CD4-positive, CD25-positive, alpha-beta regulatory T cell (primary cell): ENCODE results near the gene CNFN. TPM values are rescaled to one million over a fixed set of nuclear protein-coding genes. Genes with fewer than 3 reads are reported as not detected.
A peak's percentile ranks its signal among the peaks of the same experiment; 100 is the strongest.

Experiments
- ATAC-seq, 2 donors: fragments of 150-1000 bp; cut with Tn5 transposase; one replicate each; pipeline ENCODE4 v1.10.0; 2021; ENCODE audit warnings: low read depth in 2 of 2, moderate number of reproducible peaks in 2 of 2, moderate library complexity in 1 of 2
- DNase-seq, 3 donors: peaks; one replicate each; pipeline versions ENCODE4 v3.0.0 to v3.0.0-alpha.2; 2012 to 2022; ENCODE audit warnings: mixed read lengths in 1 of 3
- H3K27ac ChIP-seq: one replicate; pipeline ENCODE4 v1.7.0; 2013; ENCODE audit warnings: mild to moderate bottlenecking, low read length; ENCODE audit not compliant: insufficient read depth, poor library complexity, severe bottlenecking
- H3K27me3 ChIP-seq: one replicate; pipeline ENCODE4 v1.7.0; 2013; ENCODE audit warnings: low read length; ENCODE audit not compliant: control insufficient read depth, insufficient read depth
- H3K36me3 ChIP-seq: one replicate; pipeline ENCODE4 v1.7.0; 2013; ENCODE audit warnings: mild to moderate bottlenecking, low read length, moderate library complexity; ENCODE audit not compliant: control insufficient read depth, insufficient read depth
- H3K4me1 ChIP-seq: 2 replicates; pipeline ENCODE4 v1.7.0; 2013; ENCODE audit warnings: mild to moderate bottlenecking, low read length; ENCODE audit not compliant: insufficient read depth, control insufficient read depth, poor library complexity, severe bottlenecking
- H3K4me3 ChIP-seq: one replicate; pipeline ENCODE4 v1.7.0; 2013; ENCODE audit warnings: low read depth, mild to moderate bottlenecking, low read length, moderate library complexity
- H3K9me3 ChIP-seq, 2 experiments: 1 replicate in 1 of 2; 2 replicates in 1 of 2; pipeline ENCODE4 v1.7.0; 2013; ENCODE audit warnings: low read length in 2 of 2, mild to moderate bottlenecking in 1 of 2, moderate library complexity in 1 of 2; ENCODE audit not compliant: control insufficient read depth in 2 of 2
- H3K27ac Mint-ChIP-seq, 3 donors: one replicate each; pipeline ENCODE4 v1.8.0; 2020 to 2022; ENCODE audit warnings: mild to moderate bottlenecking in 3 of 3, mixed read lengths in 3 of 3, moderate library complexity in 2 of 3
- H3K27me3 Mint-ChIP-seq: one replicate; pipeline ENCODE4 v1.8.0; 2022; ENCODE audit warnings: mild to moderate bottlenecking, mixed read lengths
- H3K36me3 Mint-ChIP-seq: one replicate; pipeline ENCODE4 v1.8.0; 2020; ENCODE audit warnings: mixed read lengths
- H3K4me1 Mint-ChIP-seq, 4 donors: one replicate each; pipeline ENCODE4 v1.8.0; 2020 to 2022; ENCODE audit warnings: mixed read lengths in 4 of 4, mild to moderate bottlenecking in 1 of 4
- H3K4me3 Mint-ChIP-seq, 4 donors: one replicate each; pipeline ENCODE4 v1.8.0; 2020 to 2022; ENCODE audit warnings: mild to moderate bottlenecking in 4 of 4, mixed read lengths in 4 of 4, moderate library complexity in 3 of 4
- H3K9me3 Mint-ChIP-seq, 7 donors: one replicate each; pipeline ENCODE4 v1.8.0; 2020 to 2022; ENCODE audit warnings: mixed read lengths in 7 of 7, mild to moderate bottlenecking in 3 of 7, moderate library complexity in 2 of 7
- polyA plus RNA-seq, 4 donors: library from polyadenylated mRNA; unstranded; fragments of 300-500 nt; fragmentation: Illumina TruSeq; gene quantifications; one replicate each; pipeline ENCODE4 v1.2.3, GENCODE V29; 2021
- total RNA-seq: library from RNA; stranded (reverse); gene quantifications from one replicate; pipeline ENCODE4 v1.2.3, GENCODE V29; 2022

Gene CNFN
- total and polyA plus RNA-seq, 5 donors from 2014 or later: 0.49 TPM; not detected in 3

- Histone ChIP-seq H3K36me3 (peaks cover 12% of the 10 kb centered on the region), H3K27ac (no peak overlapping the region), H3K4me3 (no peak overlapping the region), H3K27me3 (no peaks in the 10 kb centered on the region), H3K4me1 (peaks cover under 1% of the 10 kb centered on the region), H3K9me3 (no peaks in the 10 kb centered on the region)
- no peak overlapping the region for H3K27ac Mint-ChIP-seq
- no peak for ATAC-seq
- H3K27me3 Mint-ChIP-seq: no peaks in the 10 kb centered on the region
- H3K9me3 Mint-ChIP-seq: peaks cover 0 to 1% (median 0%) of the 10 kb centered on the region in 7 donors
- no peak for DNase-seq
- no peak overlapping the region for H3K4me3 Mint-ChIP-seq
- peaks cover 0 to 20% (median 4%) of the 10 kb centered on the region in 4 donors for H3K4me1 Mint-ChIP-seq
- H3K36me3 Mint-ChIP-seq: peaks cover 21% of the 10 kb centered on the region
Observed at GRCh38 chr19:42407085-42407815, 17.2 kb upstream of the CNFN start.

- Mint-ChIP-seq H3K27ac (no peak overlapping the region), H3K4me1 (peaks cover 0 to 21% (median 9%) of the 10 kb centered on the region in 4 donors), H3K9me3 (peaks cover 0 to 1% (median 0%) of the 10 kb centered on the region in 7 donors), H3K27me3 (no peaks in the 10 kb centered on the region), H3K4me3 (no peak overlapping the region), H3K36me3 (peaks cover 21% of the 10 kb centered on the region)
- ATAC-seq (no peak), DNase-seq (no peak)
- Histone ChIP-seq H3K36me3 (peaks cover 12% of the 10 kb centered on the region), H3K4me3 (no peak overlapping the region), H3K27me3 (no peaks in the 10 kb centered on the region), H3K4me1 (peaks cover 8% of the 10 kb centered on the region), H3K27ac (no peak overlapping the region), H3K9me3 (no peaks in the 10 kb centered on the region)
Observed at GRCh38 chr19:42406111-42406510, 16.0 kb upstream of the CNFN start.

- Mint-ChIP-seq H3K36me3 (peaks cover 19% of the 10 kb centered on the region), H3K9me3 (peaks cover 0 to 1% (median 0%) of the 10 kb centered on the region in 7 donors), H3K4me3 (peak overlapping the region in 2 of 4 donors; percentile 41 to 93), H3K27ac (no peak overlapping the region), H3K4me1 (peaks cover 4 to 39% (median 20%) of the 10 kb centered on the region in 4 donors), H3K27me3 (no peaks in the 10 kb centered on the region)
- Histone ChIP-seq H3K36me3 (peaks cover 9% of the 10 kb centered on the region), H3K4me1 (peaks cover 13% of the 10 kb centered on the region), H3K27me3 (no peaks in the 10 kb centered on the region), H3K9me3 (no peaks in the 10 kb centered on the region), H3K4me3 (no peak overlapping the region), H3K27ac (no peak overlapping the region)
- DNase-seq: no peak
- ATAC-seq: no peak
Observed at GRCh38 chr19:42403586-42403985, 13.5 kb upstream of the CNFN start.

GRCh38 chr19:42402376-42403116 lies 12.4 kb upstream of the CNFN start:
- no peaks in the 10 kb centered on the region for H3K27me3 Mint-ChIP-seq
- peak overlapping the region; percentile 56 to 92 (median 80) for H3K27ac Mint-ChIP-seq
- Histone ChIP-seq H3K27ac (peak overlapping the region; percentile 65), H3K4me3 (peak overlapping the region; percentile 41), H3K36me3 (peaks cover 5% of the 10 kb centered on the region), H3K9me3 (no peaks in the 10 kb centered on the region), H3K27me3 (no peaks in the 10 kb centered on the region), H3K4me1 (peaks cover 20% of the 10 kb centered on the region)
- H3K4me3 Mint-ChIP-seq: peak overlapping the region; percentile 86 to 96 (median 90)
- DNase-seq (no peak), ATAC-seq (no peak)
- peaks cover 5 to 42% (median 24%) of the 10 kb centered on the region in 4 donors for H3K4me1 Mint-ChIP-seq
- no peaks in the 10 kb centered on the region for H3K9me3 Mint-ChIP-seq
- H3K36me3 Mint-ChIP-seq: peaks cover 9% of the 10 kb centered on the region

- Mint-ChIP-seq H3K27ac (peak overlapping the region; percentile 80 to 92 (median 80)), H3K36me3 (peaks cover 7% of the 10 kb centered on the region), H3K27me3 (no peaks in the 10 kb centered on the region), H3K9me3 (no peaks in the 10 kb centered on the region), H3K4me3 (peak overlapping the region; percentile 86 to 96 (median 90)), H3K4me1 (peaks cover 14 to 51% (median 32%) of the 10 kb centered on the region in 4 donors)
- Histone ChIP-seq H3K27me3 (no peaks in the 10 kb centered on the region), H3K4me1 (peaks cover 28% of the 10 kb centered on the region), H3K36me3 (peaks cover 5% of the 10 kb centered on the region), H3K4me3 (peak overlapping the region; percentile 53), H3K27ac (peak overlapping the region; percentile 65), H3K9me3 (no peaks in the 10 kb centered on the region)
- ATAC-seq (peak; percentile 69 to 75), DNase-seq (peak; percentile 64 to 78 (median 66))
Observed at GRCh38 chr19:42401365-42402303, 11.5 kb upstream of the CNFN start.

DNA sequence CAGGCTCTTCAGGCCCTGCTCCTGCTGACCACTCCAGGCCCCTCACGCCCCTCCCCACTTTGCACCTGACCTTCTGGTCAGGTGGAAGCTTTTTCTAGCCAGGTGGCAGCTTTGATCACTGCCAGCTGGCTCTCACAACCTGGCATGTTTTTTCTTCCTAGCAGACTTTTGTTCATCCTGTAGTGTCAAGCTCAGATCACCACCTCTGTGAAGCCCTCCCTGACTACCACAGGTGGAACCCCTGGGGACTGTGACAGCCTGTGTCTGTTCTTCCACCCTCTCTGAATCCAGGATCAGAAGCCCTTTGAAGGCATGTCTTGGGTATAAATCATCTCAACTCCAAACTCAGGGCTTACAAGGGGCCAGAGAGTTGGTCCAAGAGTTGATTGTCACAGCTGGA lies 10.3 kb upstream of the CNFN start:
- Histone ChIP-seq H3K9me3 (no peaks in the 10 kb centered on the region), H3K27ac (no peak overlapping the region), H3K27me3 (no peaks in the 10 kb centered on the region), H3K36me3 (peaks cover 3% of the 10 kb centered on the region), H3K4me1 (peaks cover 33% of the 10 kb centered on the region), H3K4me3 (no peak overlapping the region)
- H3K4me1 Mint-ChIP-seq: peaks cover 15 to 55% (median 38%) of the 10 kb centered on the region in 4 donors
- ATAC-seq (no peak), DNase-seq (no peak)
- no peaks in the 10 kb centered on the region for H3K9me3 Mint-ChIP-seq
- H3K27ac Mint-ChIP-seq: peak overlapping the region in 2 of 3 donors; percentile 80 to 93
- H3K36me3 Mint-ChIP-seq: peaks cover 7% of the 10 kb centered on the region
- peak overlapping the region; percentile 80 to 93 (median 84) for H3K4me3 Mint-ChIP-seq
- no peaks in the 10 kb centered on the region for H3K27me3 Mint-ChIP-seq
